GM21528 (cell line): ENCODE data around the gene LDAH.
A peak's percentile ranks its signal among the peaks of the same experiment; 100 is the strongest.

Experiments used
- ATAC-seq: cut with Tn5 transposase; IDR thresholded peaks from one replicate; pipeline ENCODE4 v1.9.1; 2021; ENCODE audit warnings: mild to moderate bottlenecking, moderate library complexity; ENCODE audit not compliant: unreplicated experiment, low FRiP score

Gene LDAH

DNA sequence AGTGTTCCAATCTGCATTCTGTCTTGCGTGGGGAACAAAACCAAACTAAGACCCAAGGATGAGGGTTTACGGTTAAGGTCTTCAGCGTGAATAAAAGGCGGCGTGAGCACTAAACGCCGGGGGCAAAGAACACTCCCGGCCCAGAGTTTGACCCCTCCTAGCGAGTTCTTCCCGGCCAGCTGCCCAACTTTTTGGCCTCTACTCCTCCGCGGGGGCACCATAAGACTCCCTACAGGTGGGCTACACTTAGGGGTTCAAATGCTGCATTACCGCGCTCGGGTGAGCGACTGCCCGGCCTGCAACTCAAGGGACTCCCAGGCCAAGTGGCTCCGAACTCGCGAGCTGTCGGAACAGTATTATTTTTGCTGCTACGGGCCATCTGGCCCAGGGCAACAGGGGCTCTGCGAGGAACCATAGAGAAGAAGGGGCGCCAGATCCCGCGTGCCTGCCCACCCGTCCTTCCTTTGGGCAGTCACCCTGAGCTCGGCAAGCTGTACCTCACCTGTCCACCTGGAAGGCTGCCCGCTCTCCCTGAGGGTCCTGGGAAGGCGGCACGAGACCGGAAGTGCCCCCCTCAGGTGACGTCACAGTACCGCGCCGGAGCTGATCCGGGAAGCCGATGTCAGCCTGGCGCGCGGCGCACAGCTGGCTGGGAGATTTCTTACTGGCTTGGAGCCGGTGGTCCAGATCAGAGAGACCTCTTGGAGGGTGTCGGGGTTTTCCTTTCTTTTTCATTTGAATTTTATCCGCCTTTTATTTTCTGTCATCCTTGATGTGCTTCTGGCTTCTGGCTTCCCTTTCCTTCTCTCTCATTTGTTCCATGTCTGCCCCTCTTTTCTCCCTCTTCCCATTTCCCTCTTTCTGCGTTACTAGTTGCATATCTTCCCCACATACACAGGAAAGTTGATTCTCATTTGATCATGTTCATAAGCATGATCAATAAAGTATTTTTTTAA, at the start of gene LDAH:
TSS of gene LDAH (minus strand) at position 567 of the 956 bp plus-strand sequence. CDS start 21,638 bp downstream, outside the sequence.
- ATAC-seq, result peak; percentile 95

DNA sequence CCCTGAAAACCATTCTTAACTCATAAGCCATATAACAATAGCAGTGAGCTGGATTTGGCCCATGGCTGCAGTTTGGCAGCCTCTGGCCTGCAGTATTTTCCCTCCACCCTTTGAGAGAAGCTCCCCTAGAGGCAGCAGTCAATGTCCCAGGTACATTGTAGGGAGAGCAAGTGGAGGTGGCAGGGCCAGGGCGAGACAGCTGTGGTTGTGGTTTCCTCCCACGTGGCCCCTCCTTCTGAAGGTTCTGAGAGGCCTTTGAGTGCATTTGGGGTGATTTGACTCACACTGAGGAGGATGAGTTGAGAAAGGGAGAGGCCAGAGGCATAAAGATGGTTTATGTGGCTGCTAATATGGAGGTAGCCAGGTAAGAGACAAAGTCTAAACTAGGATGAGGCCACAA, 45.5 kb upstream of the LDAH start:
- peak; percentile 100 for ATAC-seq

DNA sequence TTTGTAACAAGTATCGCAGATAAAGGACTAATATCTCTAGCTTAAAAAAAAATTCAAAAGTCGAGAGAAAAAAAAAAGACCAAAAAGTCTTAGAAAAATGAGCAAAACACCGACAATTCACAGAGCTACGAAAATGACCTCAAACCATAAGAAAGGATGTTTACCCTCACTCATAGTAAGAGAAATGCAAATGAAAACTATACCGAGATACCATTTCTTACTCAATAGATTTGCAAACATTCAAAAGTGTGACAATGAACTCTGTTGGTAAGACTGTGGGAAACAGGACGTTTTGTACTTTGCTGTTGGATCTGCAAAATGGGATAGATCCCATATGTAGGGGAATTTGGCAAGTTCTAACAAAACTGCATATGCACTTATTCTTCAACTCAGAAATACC, 39.9 kb upstream of the LDAH start:
- no peak for ATAC-seq

DNA sequence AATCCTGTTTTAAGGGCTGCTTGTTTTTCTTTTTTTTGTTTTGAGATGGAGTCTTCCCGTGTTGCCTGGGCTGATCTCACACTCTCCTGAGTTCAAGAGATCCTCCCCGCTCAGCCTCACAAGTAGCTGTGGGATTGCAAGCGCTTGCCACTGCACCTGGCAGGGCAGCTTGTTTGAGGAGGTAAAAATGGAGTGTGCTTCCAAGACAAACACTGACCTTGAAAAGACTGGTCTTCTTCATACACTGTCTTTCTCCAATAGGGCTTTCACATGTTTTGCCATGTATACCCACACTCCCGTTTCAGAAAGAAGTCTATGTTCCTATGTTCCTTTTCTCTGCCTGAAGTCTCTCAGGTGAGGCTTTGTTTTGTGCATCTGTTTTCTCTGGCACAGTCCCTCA, 32.6 kb upstream of the LDAH start:
- ATAC-seq, result no peak

DNA sequence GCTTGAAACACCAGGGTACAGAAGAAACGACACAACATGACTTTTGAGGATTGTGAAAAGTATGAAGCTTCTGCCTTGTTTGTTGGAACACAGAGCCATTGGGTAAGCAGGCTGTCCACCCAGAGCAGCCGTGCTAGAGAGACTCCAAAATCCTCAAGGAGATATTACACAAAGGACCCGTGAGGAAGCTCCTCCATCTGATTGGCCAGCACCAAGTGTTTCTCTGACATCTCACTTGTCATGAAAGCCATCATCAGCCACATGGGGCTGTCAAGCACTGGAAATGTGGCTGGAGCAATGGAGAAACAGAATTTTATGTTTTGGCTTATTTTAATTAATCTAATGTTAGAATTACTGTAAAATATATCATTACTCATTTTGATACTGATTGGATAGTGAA, 29.8 kb upstream of the LDAH start:
- ATAC-seq, result no peak

DNA sequence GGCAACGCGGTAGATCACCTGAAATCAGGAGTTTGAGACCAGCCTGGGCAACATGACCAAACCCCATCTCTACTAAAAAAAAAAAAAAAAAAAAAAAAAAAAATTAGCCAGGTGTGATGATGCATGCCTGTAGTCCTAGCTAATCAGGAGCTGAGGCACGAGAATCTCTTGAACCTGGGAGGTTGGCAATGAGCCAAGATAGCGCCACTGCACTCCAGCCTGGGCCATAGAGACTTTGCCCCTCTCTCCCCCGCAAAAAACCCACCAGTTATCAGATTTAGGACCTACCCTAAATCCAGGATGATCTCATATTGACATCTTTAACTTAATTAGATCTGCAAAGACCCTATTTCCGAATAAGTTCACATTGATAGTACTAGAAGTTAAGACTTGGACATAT, 29.2 kb upstream of the LDAH start:
- no peak for ATAC-seq

DNA sequence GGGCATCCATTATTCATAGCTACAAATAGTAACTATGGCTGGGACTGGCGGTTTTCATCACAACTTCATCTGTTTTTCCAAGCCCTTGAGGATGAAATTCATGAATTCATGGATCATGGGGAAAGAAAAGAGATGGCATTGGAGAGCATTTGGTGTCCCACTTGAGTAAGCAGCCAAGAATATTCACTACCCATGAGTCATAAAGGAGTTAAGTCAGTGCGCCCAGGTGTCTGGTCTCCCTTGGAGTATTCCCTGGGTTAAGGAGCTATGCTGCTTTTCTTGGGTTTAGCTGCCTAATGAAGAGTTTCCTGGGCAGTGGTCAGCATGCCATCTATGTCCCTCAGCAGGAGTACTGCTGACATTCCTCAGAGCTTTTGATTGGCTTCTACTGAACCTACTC, 21.3 kb upstream of the LDAH start:
- no peak for ATAC-seq

DNA sequence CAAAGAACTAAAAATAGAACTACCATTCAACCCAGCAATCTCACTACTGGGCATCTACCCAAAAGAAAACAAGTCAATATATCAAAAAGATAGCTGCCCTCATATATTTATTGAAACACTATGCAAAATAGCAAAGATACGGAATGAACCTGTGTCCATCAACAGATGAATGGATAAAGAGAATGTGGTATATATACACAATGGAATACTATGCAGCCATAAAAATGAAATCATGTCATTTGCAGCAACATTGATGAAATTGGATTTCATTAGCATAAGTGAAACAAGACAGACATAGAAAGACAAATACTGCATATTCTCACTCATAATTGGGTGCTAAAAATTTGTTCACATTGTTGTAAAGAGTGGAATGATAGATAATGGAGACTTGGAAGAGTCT, 16.2 kb upstream of the LDAH start:
- no peak for ATAC-seq

DNA sequence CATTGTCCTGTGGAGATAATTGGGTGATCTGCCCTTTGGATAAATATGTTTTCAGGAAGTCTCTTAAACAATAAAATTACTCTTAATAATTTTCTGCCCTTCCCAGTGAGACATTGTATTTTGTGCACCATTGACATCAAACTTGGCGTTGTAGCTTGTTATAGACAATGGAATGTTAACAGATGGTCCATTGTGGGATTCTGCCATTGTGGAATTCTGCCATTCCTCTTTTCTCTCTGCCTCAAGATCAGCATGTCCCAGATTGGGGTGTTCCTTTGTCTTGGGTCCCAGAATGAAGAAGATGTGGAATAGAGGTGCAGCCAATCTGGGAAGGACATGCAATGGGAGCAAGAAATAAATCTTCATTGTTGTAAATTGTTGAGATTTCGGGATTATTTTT, 15.1 kb upstream of the LDAH start:
- ATAC-seq, result no peak

DNA sequence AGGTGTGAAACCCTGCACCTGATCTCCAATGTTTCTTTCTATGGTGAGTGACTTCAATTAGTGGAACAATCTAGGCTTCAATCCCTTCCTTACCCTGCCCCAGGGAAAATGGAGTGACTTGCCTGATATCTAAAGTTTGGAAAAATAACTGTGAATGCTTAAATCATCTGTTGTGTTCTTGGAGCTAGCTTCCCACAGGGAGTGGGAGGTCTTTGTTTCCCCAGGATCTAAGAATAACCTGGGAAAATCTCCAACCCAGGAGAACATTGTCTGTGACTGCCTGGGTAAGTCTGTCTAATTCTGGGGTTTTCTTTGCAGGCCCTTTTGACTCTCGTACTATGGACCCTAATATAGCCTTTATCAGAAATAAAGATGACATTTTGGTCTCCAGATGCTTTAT, 13.6 kb upstream of the LDAH start:
- ATAC-seq, result no peak

DNA sequence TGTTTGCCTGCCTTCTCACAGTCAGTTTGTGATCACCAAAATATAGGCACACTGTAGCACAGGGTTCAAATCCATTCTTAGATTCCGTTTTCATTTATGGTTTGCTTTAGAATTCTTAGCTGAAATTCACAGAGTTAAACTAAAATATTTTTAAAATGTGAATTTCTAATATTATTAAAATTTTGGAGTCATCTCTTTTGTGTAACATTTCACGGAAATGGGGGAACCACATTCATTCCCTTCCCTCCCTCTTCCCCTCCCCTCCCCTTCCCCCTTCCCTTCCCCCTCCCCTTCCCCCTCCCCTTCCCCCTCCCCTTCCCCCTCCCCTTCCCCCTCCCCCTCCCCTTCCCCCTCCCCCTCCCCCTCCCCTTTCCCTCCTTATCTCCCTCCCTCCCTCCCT, 11.4 kb upstream of the LDAH start:
- no peak for ATAC-seq

DNA sequence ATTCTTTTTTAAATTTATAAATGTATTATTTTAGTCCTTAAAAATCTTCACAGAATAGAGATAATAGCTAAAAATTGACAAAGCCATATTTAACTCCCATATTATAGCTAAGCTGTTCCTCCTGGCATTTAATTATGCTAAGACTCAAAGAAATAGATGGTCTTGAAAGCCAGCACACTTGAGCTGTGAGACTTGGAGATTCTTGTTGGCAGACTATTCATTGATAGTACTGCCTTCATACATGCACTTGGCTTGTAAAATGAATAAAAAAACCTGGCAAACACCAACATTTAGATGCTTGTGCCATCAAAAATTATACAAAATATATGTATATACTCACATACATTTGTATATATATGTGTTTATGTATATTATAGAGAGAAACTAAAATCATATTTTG, 9.7 kb upstream of the LDAH start:
- no peak for ATAC-seq

DNA sequence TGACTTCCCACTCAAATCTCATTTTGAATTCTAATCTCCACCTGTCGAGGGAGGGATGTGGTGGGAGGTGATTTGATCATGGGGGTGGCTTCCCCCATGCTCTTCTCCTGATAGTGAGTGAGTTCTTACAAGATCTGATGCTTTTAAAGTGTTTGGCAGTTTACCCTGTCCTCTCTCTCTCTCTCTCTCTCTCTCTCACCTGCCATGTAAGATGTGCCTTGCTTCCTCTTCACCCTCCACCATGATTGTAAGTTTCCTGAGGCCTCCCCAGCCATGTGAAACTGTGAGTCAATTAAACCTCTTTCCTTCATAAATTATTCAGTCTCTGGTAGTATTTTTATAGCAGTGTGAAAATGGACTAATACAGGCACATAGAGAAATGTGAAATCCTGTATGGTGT, 7.0 kb upstream of the LDAH start:
- no peak for ATAC-seq

DNA sequence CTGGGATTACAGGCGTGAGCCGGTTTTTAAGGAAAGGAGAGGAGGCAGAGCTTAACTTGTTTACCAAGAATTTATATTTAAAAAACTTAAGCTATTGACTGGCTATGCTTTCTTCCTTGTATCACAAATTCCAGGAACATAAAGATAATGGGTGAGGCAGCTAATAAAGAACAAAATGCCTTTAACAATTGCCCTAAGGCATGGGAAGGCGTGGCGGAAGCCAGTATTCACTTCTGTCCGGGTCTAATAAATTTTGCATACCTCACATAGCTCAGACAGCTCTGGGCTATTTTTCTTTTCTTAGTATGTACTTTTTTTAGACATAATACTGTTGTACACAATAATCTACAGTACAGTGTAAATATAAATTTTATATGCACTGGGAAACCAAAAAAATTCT, 1.0 kb upstream of the LDAH start:
- ATAC-seq, result no peak

DNA sequence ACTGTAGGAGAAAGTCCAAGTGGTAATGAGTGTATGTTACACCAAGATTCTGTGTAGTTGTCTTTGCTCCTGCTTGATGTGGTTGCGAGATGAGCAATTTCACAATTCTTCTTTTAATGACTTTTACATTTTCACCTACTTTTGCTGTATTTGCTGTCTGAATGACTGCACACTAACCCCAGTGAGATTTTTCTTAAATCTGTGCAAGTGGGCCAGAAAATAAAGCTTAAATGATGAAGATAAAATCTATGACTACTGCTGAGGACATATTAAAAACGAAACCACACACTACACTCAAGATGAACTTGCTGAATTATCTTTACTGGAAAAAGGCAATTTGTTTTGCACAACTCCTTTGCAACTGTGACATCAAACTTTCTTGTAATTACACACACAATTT, 4.1 kb downstream of the LDAH start:
- no peak for ATAC-seq

DNA sequence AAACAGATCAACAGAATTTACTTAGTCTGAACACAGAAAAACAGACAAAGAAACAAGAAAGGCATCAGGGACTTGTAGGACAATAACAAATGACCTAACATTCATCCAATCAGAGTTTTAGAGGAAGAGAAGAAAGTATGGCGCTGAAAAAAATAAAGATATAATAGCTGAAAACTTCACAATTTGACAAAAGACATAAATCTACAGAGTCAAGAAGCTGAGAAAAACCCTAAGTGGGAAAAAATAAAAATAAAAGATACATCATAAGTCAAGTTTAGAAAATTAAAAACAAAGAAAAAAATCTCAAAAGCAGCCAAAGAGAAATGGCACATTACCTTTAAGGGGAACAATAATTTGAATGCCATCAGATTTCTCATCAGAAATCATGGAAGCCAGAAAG, 7.7 kb downstream of the LDAH start:
- no peak for ATAC-seq

DNA sequence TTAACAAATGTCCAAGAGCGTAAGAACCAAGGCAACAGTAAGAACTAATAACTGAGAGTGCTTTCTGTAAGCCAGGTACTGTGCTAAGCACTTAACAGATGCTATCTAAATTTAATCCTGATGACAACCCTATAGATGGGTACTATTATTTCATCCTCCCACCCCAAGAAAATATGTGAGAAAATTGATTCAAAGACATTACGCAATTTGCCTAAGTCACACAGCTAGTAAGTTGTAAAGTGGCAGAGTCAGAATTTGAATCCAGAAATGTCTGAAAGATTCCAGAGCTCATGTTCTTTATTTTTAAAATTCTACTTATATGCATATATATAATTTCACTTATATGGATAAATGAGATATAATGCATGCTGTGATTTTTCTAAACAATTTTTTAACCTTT, 10.1 kb downstream of the LDAH start:
- no peak for ATAC-seq

DNA sequence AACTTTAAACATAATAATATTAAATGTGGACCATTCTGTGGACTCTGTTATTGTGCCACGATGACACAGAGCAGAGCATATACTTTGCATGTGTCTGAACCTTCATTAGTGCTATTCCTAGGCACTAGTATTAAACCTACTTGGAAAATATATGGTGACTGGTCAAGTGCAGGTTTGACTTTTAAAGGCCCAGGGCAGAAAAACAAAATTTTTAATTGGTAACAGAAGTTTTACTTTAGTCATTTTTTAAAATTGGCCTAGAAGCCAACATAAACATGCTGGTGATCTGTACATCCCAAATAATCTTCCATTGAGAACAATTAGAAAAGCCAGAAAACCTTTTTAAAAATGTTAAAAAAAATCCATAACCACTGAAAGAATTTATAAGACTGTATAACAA, 16.6 kb downstream of the LDAH start:
- ATAC-seq, result no peak

DNA sequence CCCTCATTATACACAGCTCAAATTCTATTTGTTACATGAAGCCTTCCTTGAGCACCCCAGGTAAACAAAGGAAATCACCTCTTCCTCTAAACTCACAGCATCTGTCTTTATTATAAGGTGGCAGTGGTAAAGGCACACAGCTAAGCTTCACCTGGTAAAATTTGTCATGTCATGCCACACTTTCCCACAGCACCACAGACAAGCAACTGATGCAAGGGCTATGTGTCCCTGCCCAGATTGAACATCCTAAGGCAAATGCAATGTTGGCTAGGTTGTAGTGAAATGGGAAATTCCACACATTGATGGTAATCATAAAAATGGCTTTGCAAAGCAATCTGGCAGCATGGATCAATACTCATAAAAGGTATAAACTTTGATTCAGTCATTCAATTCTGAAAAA, 18.9 kb downstream of the LDAH start:
- no peak for ATAC-seq

DNA sequence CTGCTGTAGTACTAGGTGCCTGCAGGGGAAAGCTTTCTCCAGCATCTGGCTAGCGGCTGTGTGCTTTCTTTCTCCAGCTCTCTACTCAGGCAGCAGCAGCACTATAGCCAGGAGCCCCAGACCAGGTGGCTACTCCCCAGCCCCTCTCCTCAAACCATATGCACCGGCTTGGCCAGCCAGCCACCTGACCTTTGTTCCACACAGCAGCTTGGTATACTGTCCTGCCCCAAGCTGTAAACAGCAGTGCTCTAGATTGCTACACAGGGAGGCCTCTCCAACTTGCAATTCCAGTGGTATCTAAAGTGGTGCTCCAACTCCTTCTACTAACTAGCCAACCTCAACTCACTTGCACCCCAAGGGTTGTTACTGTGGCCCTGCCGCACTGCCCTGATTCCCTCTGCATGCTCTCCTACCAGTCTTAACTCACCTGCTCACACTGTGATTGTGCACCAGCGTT, 19.6 kb downstream of the LDAH start:
- no peak for ATAC-seq

DNA sequence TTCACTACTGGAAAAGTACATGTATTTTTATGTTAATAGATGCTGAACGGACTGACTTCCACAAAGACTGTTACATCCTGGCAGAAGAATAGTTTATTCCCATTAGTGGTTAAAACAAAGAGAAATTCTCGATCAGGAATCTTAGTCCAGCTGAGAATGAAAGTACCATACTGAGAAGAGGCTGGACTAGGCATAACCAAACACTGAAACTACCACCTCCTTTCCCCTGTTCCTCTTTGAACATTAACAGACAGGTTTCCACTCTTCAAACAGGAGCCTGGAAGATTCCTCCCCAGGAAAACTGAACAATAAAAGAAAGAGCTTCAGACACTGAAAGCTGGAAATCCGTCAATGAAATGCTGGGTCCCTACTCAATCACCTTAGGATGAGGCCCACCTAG, 25.8 kb downstream of the LDAH start:
- ATAC-seq, result peak; percentile 54

DNA sequence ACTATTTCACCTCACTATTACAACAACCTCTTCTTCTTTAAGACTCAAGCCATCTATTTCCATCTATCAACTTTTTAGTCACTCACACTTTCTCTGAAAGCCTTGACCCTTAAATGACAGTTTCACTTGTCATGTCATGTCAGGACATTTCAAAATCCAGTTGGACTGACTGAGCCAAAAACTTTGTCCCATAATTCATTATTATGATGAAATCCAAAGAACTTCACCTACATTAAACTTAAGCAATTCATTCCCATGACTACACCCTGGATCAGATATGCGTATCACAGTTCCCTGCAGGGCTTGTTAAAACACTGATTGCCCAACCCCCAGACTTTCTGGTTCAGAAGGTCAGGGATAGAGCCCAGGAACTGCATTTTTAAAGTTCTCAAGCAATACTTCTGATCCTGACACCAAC, 26.5 kb downstream of the LDAH start:
- peak; percentile 44 for ATAC-seq
